Cardiac muscle cell (in vitro differentiated cells and primary cell): ENCODE measurements around the gene ACTG2. TPM values are rescaled to one million over a fixed set of nuclear protein-coding genes. Genes with fewer than 3 reads are reported as not detected.
"Not testable (repeated sequence)": the region's sequence is repeated elsewhere in the genome, so short reads cannot be mapped to it uniquely, and the experiment has no call there.

Experiments
- DNase-seq, 2 donors: peaks; one replicate each; pipeline versions ENCODE4 v3.0.0 to v3.0.0-alpha.2; 2010 to 2017; ENCODE audit warnings: low read depth in 1 of 2, low spot score in 1 of 2
- H3K27ac ChIP-seq: fragments of 200-600 bp; sonication (generic); 2 replicates; pipeline ENCODE4 v1.5.1; 2016
- H3K27me3 ChIP-seq: fragments of 200-600 bp; sonication (generic); 2 replicates; pipeline ENCODE4 v1.6.0; 2016; ENCODE audit warnings: control low read depth
- H3K36me3 ChIP-seq: fragments of 200-600 bp; sonication (generic); 2 replicates; pipeline ENCODE4 v1.5.1; 2016; ENCODE audit warnings: control low read depth
- H3K4me1 ChIP-seq: fragments of 200-600 bp; sonication (generic); 2 replicates; pipeline ENCODE4 v1.8.1; 2017; ENCODE audit warnings: low read depth, mild to moderate bottlenecking, mixed run types
- H3K4me3 ChIP-seq: fragments of 200-600 bp; sonication (generic); 2 replicates; pipeline ENCODE4 v1.5.1; 2016; ENCODE audit warnings: mild to moderate bottlenecking
- H3K9me3 ChIP-seq: fragments of 200-600 bp; sonication (generic); 2 replicates; pipeline ENCODE4 v1.5.1; 2017; ENCODE audit warnings: low read depth, mild to moderate bottlenecking, control low read depth
- CTCF ChIP-seq: IDR thresholded peaks from 2 replicates; pipeline ENCODE4 v1.5.1; 2012; ENCODE audit warnings: low read depth, mild to moderate bottlenecking, low read length
- polyA plus RNA-seq: library from polyadenylated mRNA; unstranded; fragments of >200 nt; fragmentation: Nextera tagmentation; extraction: Ambion mirVana; gene quantifications from 2 replicates; pipeline ENCODE4 v1.2.1, GENCODE V29; 2016
- total RNA-seq: library from RNA; depleted of rRNA; stranded (reverse); fragments of >200 nt; gene quantifications from 2 replicates; pipeline ENCODE4 v1.2.3, GENCODE V29; 2016

The ACTG2 gene
- total and polyA plus RNA-seq, 2 experiments from 2014 or later = 0.42 to 6.9 TPM

DNA sequence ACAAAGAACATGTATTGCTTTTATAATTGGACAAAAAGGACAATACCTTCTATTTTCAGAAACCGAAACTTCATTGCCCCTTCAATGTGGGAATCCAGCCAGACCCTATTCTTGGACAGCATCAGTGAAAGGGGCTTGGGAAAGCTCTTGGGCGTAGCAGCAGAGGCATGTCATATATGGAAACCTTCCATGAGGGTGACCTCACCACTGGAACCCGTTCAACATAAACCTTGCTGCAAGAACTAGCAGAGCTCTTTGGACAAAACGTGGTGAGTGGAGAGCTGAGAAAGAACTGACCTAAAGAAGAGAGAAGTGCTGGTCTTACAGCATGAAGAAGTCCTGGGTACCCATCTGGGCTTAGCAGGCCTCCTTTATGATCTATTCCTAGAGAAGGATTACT is 22.7 kb upstream of the ACTG2 start:
- peak in 1 of 2 donors; percentile 95 for DNase-seq

GRCh38 chr2:73877071-73877802 is 15.6 kb upstream of the ACTG2 start:
- H3K4me3 ChIP-seq = no peak overlapping the region
- no peak for TF ChIP-seq CTCF
- no peak for DNase-seq
- H3K4me1 ChIP-seq = no peaks in the 10 kb centered on the region
- H3K27ac ChIP-seq = no peak overlapping the region
- H3K9me3 ChIP-seq = no peaks in the 10 kb centered on the region
- H3K27me3 ChIP-seq = no peaks in the 10 kb centered on the region
- H3K36me3 ChIP-seq = no peaks in the 10 kb centered on the region

More for the DNA sequence above, 22.7 kb upstream of the ACTG2 start:
- H3K27ac ChIP-seq = no peak overlapping the region
- no peaks in the 10 kb centered on the region for H3K4me1 ChIP-seq
- H3K36me3 ChIP-seq = peaks cover 6% of the 10 kb centered on the region
- no peak for TF ChIP-seq CTCF
- H3K9me3 ChIP-seq = no peaks in the 10 kb centered on the region
- H3K27me3 ChIP-seq = no peaks in the 10 kb centered on the region
- H3K4me3 ChIP-seq = no peak overlapping the region

- H3K27me3 ChIP-seq, H3K36me3 ChIP-seq, H3K9me3 ChIP-seq, H3K4me3 ChIP-seq, H3K27ac ChIP-seq, DNase-seq, H3K4me1 ChIP-seq: not testable (repeated sequence)
These were observed 14.8 kb upstream of the ACTG2 start for GRCh38 chr2:73877984-73878383.

GRCh38 chr2:73885406-73885805 is 7.4 kb upstream of the ACTG2 start:
- H3K27me3 ChIP-seq = no peaks in the 10 kb centered on the region
- no peak overlapping the region for H3K4me3 ChIP-seq
- no peak overlapping the region for H3K27ac ChIP-seq
- no peaks in the 10 kb centered on the region for H3K36me3 ChIP-seq
- no peak for TF ChIP-seq CTCF
- no peaks in the 10 kb centered on the region for H3K4me1 ChIP-seq
- H3K9me3 ChIP-seq = no peaks in the 10 kb centered on the region
- no peak for DNase-seq

DNA sequence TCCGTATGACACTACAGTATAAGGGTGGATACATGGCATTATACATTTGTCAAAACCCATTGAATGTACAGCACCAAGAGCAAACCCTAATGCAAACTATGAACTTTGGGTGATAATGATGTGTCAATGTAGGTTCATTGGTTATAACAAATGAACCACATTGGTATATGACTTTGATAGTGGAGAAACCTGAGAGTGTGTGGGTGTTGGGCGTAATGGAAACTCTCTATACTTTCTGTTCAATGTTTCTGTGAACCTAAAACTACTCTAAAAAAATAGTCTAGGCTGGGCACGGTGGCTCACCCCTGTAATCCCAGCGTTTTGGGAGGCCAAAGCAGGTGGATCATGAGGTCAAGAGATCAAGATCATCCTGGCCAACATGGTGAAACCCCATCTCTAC is 6.5 kb upstream of the ACTG2 start:
- Histone ChIP-seq H3K27ac (no peak overlapping the region), H3K4me1 (no peaks in the 10 kb centered on the region), H3K36me3 (no peaks in the 10 kb centered on the region), H3K9me3 (no peaks in the 10 kb centered on the region), H3K4me3 (no peak overlapping the region), H3K27me3 (no peaks in the 10 kb centered on the region)
- no peak for DNase-seq
- TF ChIP-seq CTCF = no peak

DNA sequence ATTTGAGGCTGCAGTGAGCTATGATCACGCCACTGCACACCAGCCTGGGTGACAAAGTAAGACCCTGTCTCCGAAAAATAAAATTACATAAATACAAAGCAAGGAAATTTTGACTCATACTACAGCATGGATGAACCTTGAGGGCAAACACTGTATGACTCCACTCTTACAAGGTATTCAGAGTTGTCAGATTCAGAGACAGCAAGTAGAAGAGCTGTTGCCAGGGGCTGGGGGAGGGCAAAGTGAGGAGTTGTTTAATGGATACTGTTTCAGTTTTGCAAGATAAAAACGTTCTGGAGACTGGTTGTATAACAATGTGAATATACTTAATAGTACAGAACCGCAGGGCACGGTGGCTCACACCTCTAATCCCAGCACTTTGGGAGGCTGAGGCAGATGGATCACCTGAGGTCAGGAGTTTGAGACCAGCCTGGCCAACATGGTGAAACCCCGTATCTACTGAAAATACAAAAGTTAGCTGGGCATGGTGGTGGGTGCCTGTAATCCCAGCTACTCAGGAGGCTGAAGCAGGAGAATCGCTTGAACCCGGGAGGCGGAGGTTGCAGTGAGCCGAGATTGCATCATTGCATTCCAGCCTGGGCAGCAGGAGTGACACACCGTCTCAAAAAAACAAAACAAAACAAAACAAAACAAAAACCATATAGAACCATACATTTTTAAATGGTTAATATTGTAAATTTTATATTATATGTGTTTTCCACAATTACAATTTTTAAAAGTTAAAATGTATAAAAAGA is 5.0 kb upstream of the ACTG2 start:
- not testable (repeated sequence) for H3K4me3 ChIP-seq, H3K4me1 ChIP-seq

More for the DNA sequence above, 5.0 kb upstream of the ACTG2 start:
- H3K27ac ChIP-seq, DNase-seq, H3K36me3 ChIP-seq, H3K9me3 ChIP-seq, H3K27me3 ChIP-seq: not testable (repeated sequence)
